Globus pallidus (tissue), 1 donor: ENCODE data around the gene C22orf39.

ENCODE experiments used
- DNase-seq: peaks from one replicate; pipeline ENCODE4 v3.0.0-alpha.2; 2015; ENCODE audit warnings: low spot score

C22orf39 gene

GRCh38 chr22:19430890-19431541 is 16.5 kb downstream of the C22orf39 start:
- DNase-seq: no peak

GRCh38 chr22:19429950-19430889 is 17.3 kb downstream of the C22orf39 start:
- no peak for DNase-seq

- DNase-seq: no peak
These were observed 23.4 kb downstream of the C22orf39 start for GRCh38 chr22:19424186-19424500.

GRCh38 chr22:19422440-19423301 is 24.8 kb downstream of the C22orf39 start:
- no peak for DNase-seq

DNA sequence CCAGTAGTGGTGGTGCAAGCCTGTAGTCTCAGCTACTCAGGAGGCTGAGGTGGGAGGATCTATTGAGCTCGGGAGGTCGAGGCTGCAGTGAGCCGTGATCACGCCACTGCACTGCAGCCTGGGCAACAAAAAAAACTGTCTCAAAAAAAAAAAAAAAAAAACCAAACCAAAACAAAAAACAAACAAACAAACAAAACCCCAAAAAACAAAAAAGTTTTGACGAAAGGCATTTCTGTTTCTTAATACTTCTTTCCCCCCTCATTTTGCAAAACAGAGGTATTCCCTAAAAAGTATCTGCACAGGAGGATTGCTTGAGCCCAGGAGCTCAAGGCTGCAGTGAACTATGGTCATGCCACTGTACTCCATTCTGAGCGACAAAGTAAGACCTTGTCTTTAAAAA is 27.2 kb downstream of the C22orf39 start:
- no peak for DNase-seq

- DNase-seq: no peak
These were observed 27.9 kb downstream of the C22orf39 start for GRCh38 chr22:19419464-19420178.

GRCh38 chr22:19419086-19419463 is 28.4 kb downstream of the C22orf39 start:
- no peak for DNase-seq

GRCh38 chr22:19412923-19413322 is 34.6 kb downstream of the C22orf39 start:
- no peak for DNase-seq

DNA sequence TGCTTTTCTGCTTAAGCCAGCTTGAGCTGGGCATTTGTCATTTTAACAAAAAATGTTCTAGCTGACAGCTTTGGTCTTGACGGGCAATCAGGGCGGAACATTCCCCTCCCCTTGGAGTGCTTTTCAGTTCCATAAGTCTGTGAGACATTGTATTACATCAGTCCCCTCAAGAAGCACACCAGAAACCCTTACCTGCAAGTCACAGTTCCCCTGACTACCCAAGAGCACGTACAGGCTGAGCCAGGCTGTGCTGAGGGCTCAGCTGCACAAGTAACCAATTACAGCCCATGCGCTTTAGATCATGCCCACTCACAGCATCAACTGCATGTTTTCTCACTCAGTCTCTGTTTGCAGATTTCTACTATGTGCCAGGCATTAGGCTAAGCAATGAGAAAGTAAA is 35.0 kb downstream of the C22orf39 start:
- no peak for DNase-seq

- no peak for DNase-seq
These were observed 35.8 kb downstream of the C22orf39 start for GRCh38 chr22:19411690-19412045.

DNA sequence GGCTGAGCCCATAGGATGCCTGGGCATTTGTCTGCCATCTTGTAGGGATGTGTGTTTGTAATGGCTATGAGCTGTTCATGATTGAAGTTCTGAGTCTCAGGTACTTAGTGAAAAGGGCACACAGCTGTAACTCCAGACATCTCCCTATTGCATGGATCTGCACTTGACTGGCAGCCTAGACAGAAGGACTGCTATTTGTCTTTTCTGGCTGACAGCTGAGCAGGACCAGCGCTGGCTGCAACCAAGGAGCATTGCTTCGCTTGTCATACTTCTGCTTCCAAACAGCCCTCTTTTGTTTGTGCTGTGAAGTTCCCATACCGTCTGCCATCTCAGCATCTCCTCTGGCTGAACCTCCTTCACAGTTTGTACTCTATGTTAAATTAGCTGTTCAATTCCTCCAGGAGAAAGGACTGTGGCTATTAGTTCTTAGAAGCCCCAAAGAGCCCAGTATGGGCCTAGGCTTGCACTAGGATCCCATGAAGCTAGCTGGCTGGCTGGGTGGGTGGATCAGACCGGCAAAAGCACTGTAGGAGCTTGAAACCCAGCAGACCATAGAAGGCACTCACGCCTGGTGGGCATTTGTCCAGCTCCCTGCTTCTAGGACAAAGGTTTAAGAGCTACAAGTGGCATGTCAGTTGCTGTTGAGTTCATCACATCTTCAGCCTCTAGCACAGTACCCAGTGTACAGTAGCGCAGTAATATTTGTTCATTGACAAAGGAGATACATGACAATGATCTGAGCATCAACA is 36.4 kb downstream of the C22orf39 start:
- DNase-seq: no peak

DNA sequence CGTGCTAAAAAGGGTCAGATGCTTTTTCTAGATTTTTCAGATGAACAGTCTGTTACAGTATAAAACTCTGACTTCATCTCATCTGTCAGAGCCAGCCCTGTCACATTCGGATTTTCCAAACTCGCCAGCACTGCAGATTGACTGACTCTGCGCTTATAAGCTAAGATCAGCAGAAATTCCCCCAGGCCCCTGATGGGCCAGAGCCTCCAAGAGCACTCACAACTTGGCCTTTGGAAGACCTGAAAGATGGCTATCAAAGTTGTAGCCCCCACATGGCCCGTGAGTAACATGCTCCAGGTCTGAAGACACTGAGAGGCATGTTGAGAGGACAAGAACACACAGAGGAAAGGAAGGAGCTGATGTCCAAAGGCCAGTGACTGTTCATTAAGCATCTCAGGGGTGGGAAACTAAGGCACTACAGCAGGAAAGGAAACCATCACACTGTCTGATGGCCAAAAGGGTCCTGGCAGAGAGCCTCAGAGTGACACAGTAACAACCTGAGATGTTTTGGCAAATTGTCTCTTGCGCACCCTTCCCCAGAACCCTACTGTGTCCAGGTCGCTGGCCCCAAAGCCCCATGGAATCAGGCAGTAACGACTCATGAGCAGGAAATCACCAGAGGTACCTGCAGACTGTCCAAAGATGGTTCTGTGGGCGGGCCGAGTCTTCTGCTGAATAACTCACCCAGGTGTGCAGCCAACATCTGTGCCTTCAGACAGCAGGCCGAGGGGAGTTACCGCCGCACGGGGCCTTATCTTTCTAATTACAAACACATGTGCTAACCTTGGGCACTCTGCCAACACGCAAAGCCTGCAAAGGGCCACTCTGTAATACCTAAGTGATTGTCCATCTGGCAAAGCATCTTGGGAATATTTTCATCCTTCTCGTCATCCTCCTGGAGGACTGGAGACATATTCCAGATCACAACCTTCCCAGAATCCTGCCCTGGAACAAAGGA is 39.6 kb downstream of the C22orf39 start:
- DNase-seq: no peak

GRCh38 chr22:19406846-19407245 is 40.7 kb downstream of the C22orf39 start:
- no peak for DNase-seq

DNA sequence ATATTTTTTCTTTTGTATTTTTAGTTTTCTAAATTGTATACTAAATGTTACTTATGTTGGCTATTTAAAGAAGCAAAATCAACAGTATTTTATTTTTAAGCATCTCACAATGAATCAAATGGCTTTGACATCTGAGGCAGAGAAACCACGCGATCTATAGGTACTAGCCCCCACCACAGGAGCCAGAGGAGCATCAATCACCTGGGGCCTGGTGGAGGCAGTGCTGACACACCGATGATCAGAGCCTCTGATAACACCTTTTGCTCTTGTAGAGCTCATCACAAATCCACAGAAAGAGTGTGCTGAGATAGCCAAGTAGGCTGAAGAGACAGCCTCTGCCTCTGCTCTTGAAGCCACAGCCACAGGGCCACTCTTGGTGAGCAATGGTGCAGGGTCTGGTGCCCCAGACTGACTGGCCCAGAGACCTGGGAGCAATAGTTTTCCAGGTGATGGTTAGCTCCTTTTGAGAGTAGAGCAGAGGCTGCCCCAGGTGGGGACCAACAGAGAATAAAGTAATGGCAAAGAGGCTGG is 41.2 kb downstream of the C22orf39 start:
- DNase-seq: no peak

DNA sequence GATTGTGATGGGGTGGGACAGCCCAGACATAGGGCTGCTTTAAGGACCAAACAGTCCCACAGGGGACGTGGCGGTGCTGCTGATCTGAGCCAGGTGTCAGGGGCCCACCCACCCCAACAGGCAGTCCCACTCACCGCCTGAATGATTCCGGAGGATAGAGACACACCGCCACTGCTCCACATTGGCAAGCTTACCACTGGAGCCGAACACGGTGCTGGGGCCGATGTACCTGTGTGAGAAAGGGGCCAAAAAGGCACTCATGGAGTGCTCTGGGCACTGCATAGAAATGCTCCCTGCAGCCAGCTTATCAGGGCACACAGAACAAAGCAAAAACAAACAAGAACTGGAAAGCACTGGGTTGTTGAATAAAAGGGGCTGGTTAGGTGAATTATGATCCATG is 41.9 kb downstream of the C22orf39 start:
- no peak for DNase-seq

DNA sequence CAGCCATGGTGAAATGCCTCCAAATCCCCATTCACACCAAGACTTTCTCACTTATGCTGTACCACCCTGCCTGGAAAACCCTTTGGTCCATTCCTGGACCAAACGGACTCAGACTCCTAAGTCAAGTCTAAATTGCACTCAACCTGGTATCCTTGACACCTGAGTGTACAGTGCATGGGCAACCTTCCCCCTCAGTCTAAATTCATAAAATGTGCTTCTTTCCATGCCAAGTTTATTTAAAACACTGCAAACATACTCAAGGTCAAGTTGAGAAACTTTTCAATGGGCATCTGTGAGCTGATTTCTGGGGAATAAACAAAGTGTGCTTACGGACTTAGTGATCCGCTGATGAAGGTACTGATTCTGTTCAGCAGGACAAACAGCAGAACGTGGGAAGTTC is 42.4 kb downstream of the C22orf39 start:
- no peak for DNase-seq

- DNase-seq: no peak
These were observed 42.8 kb downstream of the C22orf39 start for GRCh38 chr22:19404676-19405075.

DNA sequence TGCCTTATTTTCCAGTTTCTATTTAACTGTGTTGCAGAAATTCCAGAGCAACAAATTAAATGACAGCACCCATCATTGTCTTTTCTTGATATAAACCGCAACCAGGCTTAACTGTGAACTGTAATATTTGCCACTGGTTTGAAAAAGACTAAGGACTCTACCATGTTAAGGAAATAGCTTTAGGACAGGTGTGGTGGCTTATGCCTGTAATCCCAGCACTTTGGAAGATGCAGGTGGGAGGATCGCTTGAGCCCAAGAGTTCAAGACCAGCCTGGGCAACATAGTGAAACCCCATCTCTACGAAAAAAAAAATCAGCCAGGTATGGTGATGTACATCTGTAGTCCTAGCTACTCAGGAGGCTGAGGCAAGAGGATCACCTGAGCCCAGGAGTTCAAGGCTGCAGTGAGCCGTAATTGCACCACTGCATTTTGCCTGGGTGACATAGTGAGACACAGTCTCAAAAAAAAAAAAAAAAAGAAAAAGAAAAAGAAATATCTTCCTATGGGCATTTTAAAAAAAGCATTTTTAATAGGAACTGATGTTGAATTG is 44.8 kb downstream of the C22orf39 start:
- no peak for DNase-seq

DNA sequence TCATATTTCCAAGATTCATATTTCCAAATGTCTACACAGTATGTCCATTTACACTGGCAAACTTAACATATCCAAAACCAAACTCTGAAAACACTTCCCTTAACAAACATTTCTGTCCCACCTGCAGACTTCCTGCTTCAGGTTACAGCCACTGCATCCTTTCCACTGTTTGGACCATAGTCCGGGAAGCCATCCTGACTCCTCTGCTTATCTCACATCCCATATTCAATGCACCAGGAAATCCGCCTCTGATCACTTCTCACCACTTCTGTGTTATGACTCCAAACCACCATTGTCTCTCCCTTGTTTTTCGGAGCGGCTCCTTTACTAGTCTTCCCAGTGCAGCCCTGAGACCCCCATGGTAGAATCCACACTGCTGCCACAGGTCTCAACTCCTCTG is 46.0 kb downstream of the C22orf39 start:
- DNase-seq: no peak

- DNase-seq: no peak
These were observed 46.6 kb downstream of the C22orf39 start for GRCh38 chr22:19400881-19401280.
